DND-41 (cell line): ENCODE measurements around the gene IFNA6.

ENCODE experiments used
- ATAC-seq: fragments of 200-7000 bp; cut with Tn5 transposase; 3 replicates; pipeline ENCODE4 v1.9.1; 2021; ENCODE audit warnings: low read depth; ENCODE audit not compliant: insufficient read depth
- DNase-seq: peaks from one replicate; pipeline ENCODE4 v3.0.0-alpha.2; 2020
- H2AFZ ChIP-seq: 2 replicates; pipeline ENCODE4 v1.6.0; 2012; ENCODE audit warnings: low read depth, low read length
- H3K27ac ChIP-seq: 2 replicates; pipeline ENCODE4 v1.5.1; 2012; ENCODE audit warnings: low read length, inconsistent platforms
- H3K27me3 ChIP-seq: fragments of 200-600 bp; sonication (generic); 2 replicates; pipeline ENCODE4 v1.6.0; 2012; ENCODE audit warnings: low read length, mild to moderate bottlenecking, inconsistent platforms; ENCODE audit not compliant: insufficient read depth, poor library complexity
- H3K36me3 ChIP-seq: 2 replicates; pipeline ENCODE4 v1.5.1; 2012; ENCODE audit warnings: low read length, inconsistent platforms; ENCODE audit not compliant: insufficient read depth
- H3K4me1 ChIP-seq: 2 replicates; pipeline ENCODE4 v1.5.1; 2012; ENCODE audit warnings: mild to moderate bottlenecking, low read length; ENCODE audit not compliant: insufficient read depth
- H3K4me2 ChIP-seq: 2 replicates; pipeline ENCODE4 v1.6.0; 2012; ENCODE audit warnings: mild to moderate bottlenecking, moderate library complexity, low read length, inconsistent platforms; ENCODE audit not compliant: insufficient read depth
- H3K4me3 ChIP-seq, 2 experiments: fragments of 200-600 bp in 1 of 2; shearing (Covaris generic) in 1 of 2; 2 replicates each; pipeline ENCODE4 v1.5.1; 2012 to 2016; ENCODE audit warnings: inconsistent platforms in 2 of 2, low read length in 2 of 2, mild to moderate bottlenecking in 2 of 2, low read depth in 1 of 2, moderate library complexity in 1 of 2
- H3K79me2 ChIP-seq: 2 replicates; pipeline ENCODE4 v1.6.0; 2012; ENCODE audit warnings: low read length, inconsistent platforms; ENCODE audit not compliant: insufficient read depth
- H3K9ac ChIP-seq: 2 replicates; pipeline ENCODE4 v1.6.0; 2012; ENCODE audit warnings: low read depth, mild to moderate bottlenecking, inconsistent platforms, low read length, moderate library complexity
- H3K9me3 ChIP-seq: 2 replicates; pipeline ENCODE4 v1.5.1; 2012; ENCODE audit warnings: low read length, moderate library complexity, mild to moderate bottlenecking, inconsistent platforms; ENCODE audit not compliant: insufficient read depth, severe bottlenecking
- H4K20me1 ChIP-seq: 2 replicates; pipeline ENCODE4 v1.6.0; 2012; ENCODE audit warnings: low read length; ENCODE audit not compliant: insufficient read depth
- EZH2 ChIP-seq: IDR thresholded peaks from 3 replicates; pipeline ENCODE4 v1.6.1; 2012; ENCODE audit warnings: borderline replicate concordance, low read depth, mild to moderate bottlenecking, moderate library complexity, low read length, inconsistent platforms; ENCODE audit not compliant: severe bottlenecking
- TF ChIP-seq, protein P1 (sequence below): IDR thresholded peaks from 2 replicates; pipeline ENCODE4 v1.5.1; 2012; ENCODE audit warnings: borderline replicate concordance, low read length, moderate library complexity, mild to moderate bottlenecking; ENCODE audit not compliant: poor library complexity, severe bottlenecking; ENCODE audit errors: extremely low read depth

The IFNA6 gene

DNA sequence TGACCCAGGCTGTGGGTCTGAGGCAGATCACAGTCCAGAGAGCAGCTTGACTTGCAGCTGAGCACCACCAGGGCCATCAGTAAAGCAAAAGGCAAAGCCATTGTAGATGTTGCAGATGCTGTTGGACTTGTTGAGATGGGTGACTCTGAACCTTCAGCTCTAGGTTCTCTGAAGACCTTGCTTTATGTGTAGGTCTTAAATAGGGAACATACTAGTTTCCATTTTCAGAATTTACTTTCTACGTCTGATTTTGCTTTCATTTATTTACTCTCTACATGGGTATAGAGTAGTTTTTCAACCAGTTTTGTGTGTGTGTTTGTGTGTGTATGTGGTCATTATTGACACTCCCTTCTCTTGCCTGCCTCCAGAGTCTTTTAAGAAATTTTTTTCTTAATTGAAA, at the start of gene IFNA6:
TSS of gene IFNA6 (minus strand) at position 101 of the 400 bp plus-strand sequence. CDS start at position 101, 0 bp downstream.
- TF ChIP-seq, protein P1, sequence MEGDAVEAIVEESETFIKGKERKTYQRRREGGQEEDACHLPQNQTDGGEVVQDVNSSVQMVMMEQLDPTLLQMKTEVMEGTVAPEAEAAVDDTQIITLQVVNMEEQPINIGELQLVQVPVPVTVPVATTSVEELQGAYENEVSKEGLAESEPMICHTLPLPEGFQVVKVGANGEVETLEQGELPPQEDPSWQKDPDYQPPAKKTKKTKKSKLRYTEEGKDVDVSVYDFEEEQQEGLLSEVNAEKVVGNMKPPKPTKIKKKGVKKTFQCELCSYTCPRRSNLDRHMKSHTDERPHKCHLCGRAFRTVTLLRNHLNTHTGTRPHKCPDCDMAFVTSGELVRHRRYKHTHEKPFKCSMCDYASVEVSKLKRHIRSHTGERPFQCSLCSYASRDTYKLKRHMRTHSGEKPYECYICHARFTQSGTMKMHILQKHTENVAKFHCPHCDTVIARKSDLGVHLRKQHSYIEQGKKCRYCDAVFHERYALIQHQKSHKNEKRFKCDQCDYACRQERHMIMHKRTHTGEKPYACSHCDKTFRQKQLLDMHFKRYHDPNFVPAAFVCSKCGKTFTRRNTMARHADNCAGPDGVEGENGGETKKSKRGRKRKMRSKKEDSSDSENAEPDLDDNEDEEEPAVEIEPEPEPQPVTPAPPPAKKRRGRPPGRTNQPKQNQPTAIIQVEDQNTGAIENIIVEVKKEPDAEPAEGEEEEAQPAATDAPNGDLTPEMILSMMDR, result no peak
- TF ChIP-seq EZH2, result no peak
- Histone ChIP-seq H3K79me2 (no peaks in the 10 kb centered on the region), H3K4me2 (no peak within 1 kb of the TSS), H2AFZ (no peak within 1 kb of the TSS), H3K4me3 (no peak within 1 kb of the TSS), H3K27me3 (no peaks in the 10 kb centered on the region), H4K20me1 (no peaks in the 10 kb centered on the region), H3K9ac (no peak within 1 kb of the TSS), H3K4me1 (no peaks in the 10 kb centered on the region), H3K9me3 (no peaks in the 10 kb centered on the region), H3K36me3 (no peaks in the 10 kb centered on the region), H3K27ac (no peak within 1 kb of the TSS)
- DNase-seq, result no peak
- ATAC-seq, result no peak

DNA sequence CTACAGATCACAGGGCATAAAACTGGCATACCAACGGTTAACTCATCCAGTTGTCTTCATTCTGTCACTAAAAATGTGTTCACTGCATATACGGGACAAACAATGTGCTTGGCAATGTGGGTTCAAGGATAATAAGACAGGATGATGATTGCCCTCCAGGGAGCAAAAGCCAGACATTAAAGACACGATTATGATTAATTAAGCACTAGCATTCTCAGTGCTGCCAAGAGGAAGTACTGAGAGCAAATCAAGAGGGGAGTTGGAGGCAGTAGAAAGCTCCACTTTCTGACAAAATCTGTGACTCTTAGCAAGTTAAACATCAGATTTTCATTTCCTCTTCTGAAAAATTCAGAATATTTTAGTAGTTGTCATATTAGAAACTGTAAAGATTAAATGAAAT, 49.3 kb upstream of the IFNA6 start:
- ATAC-seq, result no peak

DNA sequence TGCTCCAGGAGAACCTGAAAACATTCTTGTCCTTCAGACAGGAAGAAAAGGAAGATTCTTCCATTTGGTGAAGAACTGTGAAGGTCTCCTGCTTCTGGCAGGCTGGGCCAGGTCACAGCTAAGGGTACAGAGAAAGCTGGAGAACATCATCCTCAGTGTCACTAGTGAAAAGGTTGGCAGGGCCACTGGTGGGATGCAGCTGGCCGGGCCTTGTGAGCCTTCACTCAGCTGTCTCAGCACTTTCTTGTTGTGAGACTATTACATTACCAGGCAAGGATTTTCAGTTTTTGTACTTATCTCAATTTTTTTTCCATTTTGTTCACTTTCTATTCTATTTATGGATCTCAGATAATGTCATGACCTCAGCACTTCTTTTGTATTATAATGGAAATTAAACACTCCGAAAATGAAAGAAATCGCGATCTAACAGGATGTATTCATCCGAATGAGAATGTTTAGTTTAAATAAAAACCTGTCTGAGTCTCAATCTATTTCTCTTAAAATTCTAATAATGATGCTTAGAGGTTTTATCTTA, 48.3 kb upstream of the IFNA6 start:
- DNase-seq, result no peak
- no peaks in the 10 kb centered on the region for H4K20me1 ChIP-seq
- no peak overlapping the region for H3K4me2 ChIP-seq
- H3K9me3 ChIP-seq, result no peaks in the 10 kb centered on the region
- H2AFZ ChIP-seq, result no peak overlapping the region
- H3K36me3 ChIP-seq, result no peaks in the 10 kb centered on the region
- TF ChIP-seq, protein P1, result no peak
- TF ChIP-seq EZH2, result no peak
- H3K4me1 ChIP-seq, result peaks cover 9% of the 10 kb centered on the region
- no peak overlapping the region for H3K9ac ChIP-seq
- ATAC-seq, result no peak
- no peak overlapping the region for H3K27ac ChIP-seq
- peaks cover 33% of the 10 kb centered on the region for H3K27me3 ChIP-seq
- H3K79me2 ChIP-seq, result no peaks in the 10 kb centered on the region
- H3K4me3 ChIP-seq, result no peak overlapping the region

More for the DNA sequence above, 49.3 kb upstream of the IFNA6 start:
- TF ChIP-seq EZH2, result no peak
- TF ChIP-seq, protein P1, result no peak
- Histone ChIP-seq H3K36me3 (no peaks in the 10 kb centered on the region), H3K9me3 (no peaks in the 10 kb centered on the region), H3K9ac (no peak overlapping the region), H3K4me1 (peaks cover 9% of the 10 kb centered on the region), H3K4me2 (no peak overlapping the region), H4K20me1 (no peaks in the 10 kb centered on the region), H2AFZ (no peak overlapping the region; the same call in 1 of the 2 replicates), H3K79me2 (no peaks in the 10 kb centered on the region), H3K4me3 (no peak overlapping the region), H3K27me3 (peaks cover 31% of the 10 kb centered on the region), H3K27ac (no peak overlapping the region)
- no peak for DNase-seq
